ENCODE results near the gene GBP5. TPM values are rescaled to one million over a fixed set of nuclear protein-coding genes. Genes with fewer than 3 reads are reported as not detected.
"Not testable (repeated sequence)": the region's sequence is repeated elsewhere in the genome, so short reads cannot be mapped to it uniquely, and the experiment has no call there.

The GBP5 gene, protein sequence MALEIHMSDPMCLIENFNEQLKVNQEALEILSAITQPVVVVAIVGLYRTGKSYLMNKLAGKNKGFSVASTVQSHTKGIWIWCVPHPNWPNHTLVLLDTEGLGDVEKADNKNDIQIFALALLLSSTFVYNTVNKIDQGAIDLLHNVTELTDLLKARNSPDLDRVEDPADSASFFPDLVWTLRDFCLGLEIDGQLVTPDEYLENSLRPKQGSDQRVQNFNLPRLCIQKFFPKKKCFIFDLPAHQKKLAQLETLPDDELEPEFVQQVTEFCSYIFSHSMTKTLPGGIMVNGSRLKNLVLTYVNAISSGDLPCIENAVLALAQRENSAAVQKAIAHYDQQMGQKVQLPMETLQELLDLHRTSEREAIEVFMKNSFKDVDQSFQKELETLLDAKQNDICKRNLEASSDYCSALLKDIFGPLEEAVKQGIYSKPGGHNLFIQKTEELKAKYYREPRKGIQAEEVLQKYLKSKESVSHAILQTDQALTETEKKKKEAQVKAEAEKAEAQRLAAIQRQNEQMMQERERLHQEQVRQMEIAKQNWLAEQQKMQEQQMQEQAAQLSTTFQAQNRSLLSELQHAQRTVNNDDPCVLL
- not detected in 2 replicates for total RNA-seq (2014; rRNA removed; shearing (Covaris generic))
- not detected in 2 replicates for polyA plus RNA-seq (2015; cell fraction: cytosol; rRNA removed)
- polyA plus RNA-seq (2015; cell fraction: nucleus; rRNA removed), result not detected in 2 replicates

DNA sequence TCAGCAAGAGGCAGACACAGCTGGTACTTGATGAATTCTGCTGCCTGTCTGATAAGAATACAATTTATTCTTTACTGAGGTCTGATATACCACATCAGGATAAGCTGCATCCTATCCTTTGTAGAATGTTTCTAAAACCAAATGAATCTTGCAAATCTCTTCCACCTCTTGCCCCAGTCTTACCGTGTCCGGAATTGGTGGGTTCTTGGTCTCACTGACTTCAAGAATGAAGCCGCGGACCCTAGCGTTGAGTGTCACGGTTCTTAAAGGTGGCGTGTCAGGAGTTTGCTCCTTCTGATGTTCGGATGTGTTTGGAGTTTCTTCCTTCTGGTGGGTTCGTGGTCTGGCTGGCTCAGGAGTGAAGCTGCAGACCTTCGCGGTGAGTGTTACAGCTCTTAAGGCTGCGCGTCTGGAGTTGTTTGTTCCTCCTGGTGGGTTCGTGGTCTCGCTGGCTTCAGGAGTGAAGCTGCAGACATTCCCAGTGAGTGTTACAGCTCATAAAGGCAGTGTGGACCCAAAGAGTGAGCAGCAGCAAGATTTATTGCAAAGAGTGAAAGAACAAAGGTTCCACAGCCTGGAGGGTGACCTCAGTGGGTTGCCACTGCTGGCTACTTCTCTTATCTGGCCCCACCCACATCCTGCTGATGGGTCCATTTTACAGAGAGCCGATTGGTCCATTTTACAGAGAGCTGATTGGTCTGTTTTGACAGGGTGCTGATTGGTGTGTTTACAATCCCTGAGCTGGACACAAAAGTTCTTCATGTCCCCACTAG is at the start of gene GBP5:
Gene GBP5 (minus strand): TSS at position 592 of the 773 bp plus-strand sequence. CDS start 3,305 bp downstream, outside the sequence.
- in situ Hi-C loops (cut with HindIII; ENCODE audit: low pct_unique_long_range_greater_than_20kb, low sequenced_read_pairs); DNase-seq (ENCODE audit: low read depth, low spot score): not testable (repeated sequence)

DNA sequence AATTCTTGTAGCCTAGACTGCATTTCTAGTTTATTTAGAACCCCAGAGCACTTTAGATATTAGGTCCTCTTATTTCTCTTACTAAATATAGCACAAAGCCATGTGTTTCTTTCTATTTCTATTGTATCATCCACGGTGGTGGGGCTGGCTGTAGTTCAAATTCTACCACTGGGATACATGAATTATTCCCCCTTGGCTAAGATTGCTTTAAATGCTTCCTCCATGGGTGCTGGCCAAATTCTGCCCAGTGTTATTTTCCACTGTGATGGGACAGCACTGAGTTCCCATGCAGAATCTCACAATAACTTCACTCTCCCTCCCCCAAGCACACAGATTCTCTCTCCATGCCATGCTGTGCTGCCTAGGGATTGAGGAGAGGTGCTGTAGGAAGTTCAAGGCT is 49.7 kb upstream of the GBP5 start:
- no peak for DNase-seq (ENCODE audit: low read depth, low spot score)
- in situ Hi-C loops (cut with HindIII; ENCODE audit: low pct_unique_long_range_greater_than_20kb, low sequenced_read_pairs), result no loop called here

DNA sequence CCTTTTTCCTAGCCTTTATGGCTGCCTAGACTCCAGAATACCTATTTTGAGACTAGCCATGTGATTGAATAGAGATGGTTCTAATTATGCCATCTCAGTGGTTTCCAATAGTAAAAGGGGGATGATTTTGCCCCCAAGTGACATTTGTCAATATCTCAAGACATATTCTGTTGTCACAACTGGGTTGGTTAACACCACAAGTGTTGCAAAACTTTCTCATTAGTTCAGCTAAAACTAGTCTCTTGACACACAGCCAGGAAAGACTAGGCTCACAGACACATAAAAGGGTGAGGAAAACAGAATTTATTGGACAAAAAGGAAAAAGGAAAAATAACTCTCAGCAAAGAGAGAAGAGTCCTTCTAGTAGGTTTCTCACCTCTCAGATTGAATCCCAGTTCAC is 39.9 kb upstream of the GBP5 start:
- DNase-seq (ENCODE audit: low read depth, low spot score), result no peak

DNA sequence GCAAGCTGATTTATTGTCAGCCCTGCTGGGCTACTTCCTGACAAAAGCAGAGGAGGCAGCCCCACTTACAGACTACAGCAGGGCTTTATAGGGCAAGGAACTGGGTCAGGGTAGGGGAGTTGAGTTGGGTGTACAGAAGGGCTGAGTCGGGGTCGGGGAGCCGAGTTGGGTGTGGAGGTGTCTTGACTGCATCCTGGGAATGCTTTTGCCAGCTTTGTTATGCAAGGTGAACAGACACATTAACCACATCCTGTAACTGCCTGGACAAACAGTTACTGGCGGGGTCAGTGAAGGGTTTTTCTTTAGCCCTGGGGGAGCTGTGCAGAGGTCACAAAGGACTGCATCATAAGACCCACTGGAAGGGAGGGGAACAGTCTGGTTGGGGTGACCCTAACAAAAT is 39.1 kb upstream of the GBP5 start:
- in situ Hi-C loops (cut with HindIII; ENCODE audit: low pct_unique_long_range_greater_than_20kb, low sequenced_read_pairs), result no loop called here
- DNase-seq (ENCODE audit: low read depth, low spot score), result no peak

More for the DNA sequence above, 39.9 kb upstream of the GBP5 start:
- in situ Hi-C loops (cut with HindIII; ENCODE audit: low pct_unique_long_range_greater_than_20kb, low sequenced_read_pairs), result no loop called here

DNA sequence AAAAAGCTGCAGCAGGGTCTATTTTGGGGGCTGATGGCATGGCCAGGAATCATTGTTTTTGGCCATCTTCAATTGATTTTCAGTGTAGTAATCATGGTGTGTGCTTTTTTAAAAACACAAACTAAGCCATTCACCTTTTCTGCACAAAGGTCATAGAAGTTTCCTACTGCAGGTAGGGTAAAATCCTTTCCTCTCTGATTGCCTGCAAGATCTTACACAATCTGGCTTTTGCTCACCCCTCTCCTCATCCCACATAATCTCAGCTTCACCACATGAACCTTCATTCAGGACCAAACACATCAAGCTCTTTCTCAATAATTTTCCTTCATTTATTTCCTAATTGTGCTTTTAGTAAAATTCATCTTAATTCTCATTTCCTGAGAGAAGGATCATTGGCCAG is 38.3 kb upstream of the GBP5 start:
- in situ Hi-C loops (cut with HindIII; ENCODE audit: low pct_unique_long_range_greater_than_20kb, low sequenced_read_pairs), result no loop called here
- DNase-seq (ENCODE audit: low read depth, low spot score), result no peak

DNA sequence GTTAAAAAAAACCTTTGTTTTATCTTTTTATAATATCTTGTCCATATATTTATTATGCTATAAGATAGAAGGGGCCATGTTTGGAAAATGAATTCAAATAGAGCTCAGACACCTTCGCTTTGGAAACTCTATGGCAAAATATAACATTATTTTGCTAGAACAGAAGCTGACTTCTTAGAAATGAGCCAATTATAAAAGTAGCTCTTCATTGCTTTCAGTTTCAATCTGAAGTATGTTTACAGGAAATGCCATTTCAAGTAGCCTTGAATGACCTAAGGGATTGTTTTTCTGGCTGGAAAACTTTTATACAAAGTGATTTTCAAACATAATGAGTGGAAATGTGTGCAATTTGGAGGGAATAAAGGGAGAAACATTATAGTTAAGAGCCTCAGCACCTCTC is 37.8 kb upstream of the GBP5 start:
- in situ Hi-C loops (cut with HindIII; ENCODE audit: low pct_unique_long_range_greater_than_20kb, low sequenced_read_pairs), result no loop called here
- DNase-seq (ENCODE audit: low read depth, low spot score), result no peak

DNA sequence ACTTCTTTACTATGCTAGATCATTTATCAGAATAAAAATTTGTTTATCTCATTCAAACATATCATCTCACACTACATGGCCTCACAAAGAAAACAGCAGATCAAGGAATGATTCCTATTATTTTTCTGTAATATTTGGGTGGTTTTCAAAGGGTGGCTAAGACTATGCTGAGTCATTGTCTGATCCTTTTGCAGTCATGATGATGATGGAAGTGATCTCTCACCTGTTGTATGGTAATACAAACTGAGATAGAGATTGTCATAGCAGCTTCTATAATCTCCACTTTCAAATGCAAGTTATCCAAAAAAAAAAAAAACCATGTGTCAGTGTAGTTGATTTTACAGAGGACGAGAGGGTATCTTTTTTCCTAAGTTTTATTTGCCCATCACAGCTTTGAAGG is 37.2 kb upstream of the GBP5 start:
- DNase-seq (ENCODE audit: low read depth, low spot score), result no peak
- in situ Hi-C loops (cut with HindIII; ENCODE audit: low pct_unique_long_range_greater_than_20kb, low sequenced_read_pairs), result no loop called here

DNA sequence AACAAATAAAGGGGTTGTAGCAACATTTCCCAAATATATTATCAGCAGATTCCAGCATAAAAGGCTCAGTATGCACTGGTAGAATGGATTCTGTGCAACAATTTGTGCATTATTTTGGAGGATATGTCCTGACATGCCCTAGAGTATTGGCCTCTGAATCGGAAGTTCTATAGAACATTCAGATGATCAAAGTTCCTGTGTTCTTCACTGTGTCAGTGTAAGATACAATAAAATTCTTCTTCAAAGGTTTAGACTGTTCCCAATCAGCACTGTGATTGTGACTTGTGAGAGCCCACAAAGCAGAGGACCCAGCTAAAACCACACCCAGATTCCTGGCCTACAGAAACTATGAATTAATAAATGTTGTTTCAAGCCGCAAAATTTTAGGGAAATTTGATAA is 33.6 kb upstream of the GBP5 start:
- in situ Hi-C loops (cut with HindIII; ENCODE audit: low pct_unique_long_range_greater_than_20kb, low sequenced_read_pairs), result no loop called here
- peak; percentile 1 for DNase-seq (ENCODE audit: low read depth, low spot score)

DNA sequence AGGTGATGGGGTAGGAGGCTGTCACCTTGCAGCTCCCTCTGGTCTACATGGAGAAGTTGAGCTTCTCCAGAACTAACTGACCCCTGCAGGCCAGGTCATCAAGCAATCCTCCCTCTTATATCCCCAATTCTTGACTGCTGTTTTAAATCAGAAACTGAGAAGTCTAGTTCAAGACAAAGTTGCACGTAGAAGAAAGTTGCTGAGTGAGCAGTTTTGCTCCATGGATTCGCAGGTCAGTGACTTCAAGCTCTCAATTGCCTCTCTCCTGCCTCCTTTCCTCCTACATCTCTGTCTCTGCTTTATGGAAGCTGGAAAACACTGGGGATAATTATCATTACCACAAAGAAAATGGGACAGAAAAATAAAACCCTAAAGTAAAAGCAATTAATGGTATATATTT is 32.8 kb upstream of the GBP5 start:
- no peak for DNase-seq (ENCODE audit: low read depth, low spot score)
- in situ Hi-C loops (cut with HindIII; ENCODE audit: low pct_unique_long_range_greater_than_20kb, low sequenced_read_pairs), result no loop called here

DNA sequence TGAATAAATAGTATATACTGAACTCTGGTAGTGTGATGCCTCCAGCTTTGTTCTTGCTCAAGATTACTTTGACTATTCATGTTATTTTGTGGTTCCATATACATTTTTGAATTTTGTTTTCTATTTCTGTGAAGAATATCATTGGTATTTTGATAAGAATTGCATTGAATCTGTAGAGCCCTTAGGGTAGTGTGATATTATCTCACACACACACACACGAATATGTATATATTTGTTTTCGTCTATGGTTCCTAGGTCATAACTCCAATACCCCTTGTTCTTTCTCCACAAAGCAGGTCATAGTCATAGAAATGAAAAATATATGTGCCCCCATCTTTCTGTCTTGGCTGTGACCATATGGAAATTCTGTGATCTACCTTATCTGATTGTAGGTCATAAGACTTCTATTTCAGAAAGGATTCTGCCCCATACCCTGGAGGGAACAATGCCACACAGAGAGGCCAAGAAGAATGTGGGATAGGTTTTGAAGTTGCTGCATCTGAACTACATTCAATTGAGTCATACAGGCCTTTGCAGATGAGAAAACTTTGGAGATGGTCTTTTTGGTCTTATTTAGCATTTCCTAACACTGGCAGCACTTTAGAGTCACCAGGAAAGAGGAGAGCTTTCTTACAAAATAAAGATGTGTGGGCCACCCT is 32.0 kb upstream of the GBP5 start:
- no peak for DNase-seq (ENCODE audit: low read depth, low spot score)
- in situ Hi-C loops (cut with HindIII; ENCODE audit: low pct_unique_long_range_greater_than_20kb, low sequenced_read_pairs), result no loop called here

DNA sequence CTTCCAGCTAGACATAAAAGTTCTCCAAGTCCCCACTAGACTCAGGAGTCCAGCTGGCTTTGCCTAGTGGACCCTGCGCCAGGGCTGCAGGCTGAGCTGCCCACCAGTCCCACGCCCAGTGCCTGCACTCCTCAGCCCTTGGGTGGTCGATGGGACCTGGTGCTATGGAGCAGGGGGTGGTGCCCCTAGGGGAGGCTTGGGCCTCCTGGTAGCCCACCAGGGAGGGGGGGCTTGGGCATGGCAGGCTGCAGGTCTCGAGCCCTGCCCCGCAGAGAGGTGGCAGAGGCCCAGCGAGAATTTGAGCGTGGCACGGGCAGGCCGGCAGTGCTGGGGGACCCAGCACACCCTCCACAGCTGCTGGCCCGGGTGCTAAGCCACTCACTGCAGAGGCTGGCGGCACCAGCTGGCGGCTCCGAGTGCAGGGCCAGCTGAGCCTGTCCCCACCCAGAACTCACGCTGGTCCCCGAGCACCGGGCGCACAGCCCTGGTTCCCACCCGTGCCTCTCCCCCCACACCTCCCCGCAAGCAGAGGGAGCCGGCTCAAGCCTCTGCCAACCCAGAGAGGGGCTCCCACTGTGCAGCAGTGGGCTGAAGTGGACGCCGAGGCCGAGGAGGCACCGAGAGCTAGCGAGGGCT is 30.2 kb upstream of the GBP5 start:
- in situ Hi-C loops (cut with HindIII; ENCODE audit: low pct_unique_long_range_greater_than_20kb, low sequenced_read_pairs), result no loop called here
- DNase-seq (ENCODE audit: low read depth, low spot score), result no peak

DNA sequence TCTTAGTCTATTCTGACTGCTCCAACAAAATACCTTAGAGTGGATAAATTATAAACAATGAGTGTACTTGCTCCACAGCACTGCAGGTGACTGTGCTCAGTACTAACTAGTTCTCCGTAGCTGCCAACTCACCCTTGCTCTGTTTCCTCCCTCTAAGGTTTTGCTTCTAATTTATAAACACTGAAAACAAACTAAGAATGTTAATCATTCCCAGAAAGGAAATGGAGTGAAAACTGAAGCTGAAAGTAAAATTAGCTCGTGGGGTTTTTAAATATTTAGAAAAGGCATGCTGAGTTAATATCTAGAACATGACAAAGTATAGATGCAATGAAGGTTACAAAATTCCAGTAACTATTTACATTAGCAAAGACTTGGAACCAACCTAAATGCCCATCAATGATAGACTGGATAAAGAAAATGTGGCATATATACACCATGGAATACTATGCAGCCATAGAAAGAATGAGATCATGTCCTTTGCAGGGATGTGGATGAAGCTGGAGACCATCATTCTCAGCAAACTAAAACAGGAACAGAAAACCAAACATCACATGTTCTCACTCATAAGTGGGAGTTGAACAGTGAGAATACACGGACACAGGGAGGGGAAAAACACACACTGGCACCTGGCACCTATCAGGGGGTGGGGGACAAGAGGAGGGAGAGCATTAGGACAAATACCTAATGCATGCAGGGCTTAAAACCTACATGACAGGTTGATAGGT is 27.2 kb upstream of the GBP5 start:
- DNase-seq (ENCODE audit: low read depth, low spot score); in situ Hi-C loops (cut with HindIII; ENCODE audit: low pct_unique_long_range_greater_than_20kb, low sequenced_read_pairs): not testable (repeated sequence)

DNA sequence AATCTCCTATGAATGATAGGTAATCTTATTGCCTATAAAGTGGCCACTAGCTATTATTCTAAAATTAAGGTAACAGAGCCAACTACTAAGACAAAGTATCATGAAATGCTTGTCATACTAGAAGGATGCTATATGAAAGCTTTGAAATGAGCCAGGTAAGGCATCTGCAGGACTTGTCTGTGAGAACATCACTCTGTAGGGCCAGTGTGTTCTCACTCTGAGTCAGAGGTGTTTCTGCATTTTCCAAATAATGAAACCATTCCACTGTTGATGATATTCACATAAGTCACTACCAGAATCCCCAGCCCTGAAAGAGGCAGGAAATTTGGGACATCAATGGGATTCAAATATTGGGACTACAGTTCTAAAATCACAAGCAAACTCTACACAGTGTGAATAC is 25.8 kb upstream of the GBP5 start:
- no peak for DNase-seq (ENCODE audit: low read depth, low spot score)
- in situ Hi-C loops (cut with HindIII; ENCODE audit: low pct_unique_long_range_greater_than_20kb, low sequenced_read_pairs), result no loop called here

DNA sequence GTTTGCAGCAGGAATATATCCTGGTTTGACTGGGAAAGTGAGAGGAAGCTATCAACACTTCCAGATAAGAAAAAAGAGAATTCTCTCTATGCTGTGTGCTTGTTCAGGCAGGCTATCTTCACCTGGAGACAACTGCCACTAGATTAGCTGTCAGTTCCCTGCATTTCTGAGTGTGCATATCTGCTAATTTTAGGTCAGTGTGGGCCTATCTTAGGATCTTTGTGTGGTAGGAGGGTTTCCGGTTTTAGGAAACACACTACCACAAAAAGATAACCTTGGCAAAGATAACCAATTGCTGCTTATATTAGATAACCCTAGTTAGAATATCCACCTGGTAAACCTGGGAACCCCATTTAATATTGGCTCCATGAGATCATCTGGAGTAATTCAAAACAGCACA is 22.5 kb upstream of the GBP5 start:
- DNase-seq (ENCODE audit: low read depth, low spot score), result no peak
- in situ Hi-C loops (cut with HindIII; ENCODE audit: low pct_unique_long_range_greater_than_20kb, low sequenced_read_pairs), result no loop called here

DNA sequence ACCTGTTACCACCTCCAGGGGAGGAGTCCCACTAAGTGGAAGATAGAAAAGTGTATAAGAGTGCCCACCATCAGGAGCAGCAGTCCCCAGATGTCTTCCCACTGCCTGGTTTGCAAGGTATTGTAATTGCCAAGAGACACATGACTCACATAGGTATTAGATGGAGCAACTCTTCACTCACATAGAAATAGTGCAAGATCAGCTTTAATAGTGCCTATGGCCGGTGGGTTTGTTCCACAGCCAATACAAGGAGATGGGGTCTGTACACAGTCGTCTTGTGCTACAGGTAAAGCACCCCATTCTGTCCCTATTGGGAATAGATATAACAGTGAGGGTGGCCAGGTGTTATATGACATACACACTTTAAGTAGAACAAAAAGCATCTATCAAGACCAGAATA is 18.6 kb upstream of the GBP5 start:
- in situ Hi-C loops (cut with HindIII; ENCODE audit: low pct_unique_long_range_greater_than_20kb, low sequenced_read_pairs), result no loop called here
- DNase-seq (ENCODE audit: low read depth, low spot score), result no peak

DNA sequence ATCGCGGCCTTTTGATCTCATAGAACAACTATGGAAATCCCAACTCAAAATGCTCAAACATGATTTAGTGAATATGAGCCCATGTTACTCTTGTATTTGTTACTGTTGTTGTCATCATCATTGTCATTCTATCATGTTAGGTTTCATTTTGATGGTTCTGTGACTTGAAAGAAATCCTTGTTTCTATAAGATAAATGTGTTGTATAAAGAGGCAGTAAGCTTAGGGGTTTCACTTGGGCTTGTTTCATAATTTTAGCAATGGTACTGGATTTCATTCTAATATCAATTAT is 15.3 kb upstream of the GBP5 start:
- in situ Hi-C loops (cut with HindIII; ENCODE audit: low pct_unique_long_range_greater_than_20kb, low sequenced_read_pairs), result no loop called here
- DNase-seq (ENCODE audit: low read depth, low spot score), result no peak
